HUES48 (cell line): ENCODE data around the gene POLR2A.

Source experiments
- H3K27ac ChIP-seq: one replicate; pipeline ENCODE4 v1.7.0; 2013; ENCODE audit warnings: low read depth, low read length, inconsistent platforms
- H3K27me3 ChIP-seq: 2 replicates; pipeline ENCODE4 v1.6.1; 2013; ENCODE audit warnings: mild to moderate bottlenecking, low read length; ENCODE audit not compliant: control insufficient read depth, insufficient read depth
- H3K36me3 ChIP-seq: 2 replicates; pipeline ENCODE4 v1.6.1; 2013; ENCODE audit warnings: low read length; ENCODE audit not compliant: control insufficient read depth, insufficient read depth
- H3K4me1 ChIP-seq: 2 replicates; pipeline ENCODE4 v1.6.1; 2013; ENCODE audit warnings: mild to moderate bottlenecking, low read length; ENCODE audit not compliant: control insufficient read depth, insufficient read depth
- H3K4me3 ChIP-seq: 2 replicates; pipeline ENCODE4 v1.5.1; 2013; ENCODE audit warnings: mild to moderate bottlenecking, low read depth, low read length
- H3K9ac ChIP-seq: 2 replicates; pipeline ENCODE4 v1.6.1; 2013; ENCODE audit warnings: mild to moderate bottlenecking, low read depth, low read length, moderate library complexity
- H3K9me3 ChIP-seq: 2 replicates; pipeline ENCODE4 v1.6.1; 2013; ENCODE audit warnings: low read length; ENCODE audit not compliant: control insufficient read depth, insufficient read depth

POLR2A gene

DNA sequence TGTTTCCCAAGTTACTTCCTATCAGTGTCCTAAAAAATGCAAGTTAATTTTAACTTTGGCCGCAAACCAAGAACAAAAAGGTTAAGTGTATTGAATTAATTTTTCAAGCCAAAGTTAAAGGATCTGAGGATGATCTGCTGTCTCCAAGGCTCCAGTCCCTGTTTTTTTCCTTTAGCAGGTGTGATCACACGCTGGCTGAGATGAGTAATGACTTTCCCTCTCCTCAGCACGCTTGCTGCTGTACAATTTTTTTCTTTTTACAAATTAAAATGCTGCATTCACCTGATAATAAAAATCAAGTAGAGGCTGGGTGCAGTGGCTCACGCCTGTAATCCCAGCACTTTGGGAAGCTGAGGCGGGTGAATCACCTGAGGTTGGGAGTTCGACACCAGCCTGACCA, 60.7 kb downstream of the POLR2A start:
- no peaks in the 10 kb centered on the region for H3K36me3 ChIP-seq
- H3K27ac ChIP-seq: no peak overlapping the region
- no peak overlapping the region for H3K9ac ChIP-seq
- H3K9me3 ChIP-seq: no peaks in the 10 kb centered on the region
- peaks cover 3% of the 10 kb centered on the region; the same call in 1 of the 2 replicates for H3K27me3 ChIP-seq
- H3K4me1 ChIP-seq: 0 out of 2 replicates have a peak, but pooled peaks cover 4% of the 10 kb centered on the region
- no peak overlapping the region for H3K4me3 ChIP-seq

GRCh38 chr17:7548585-7549400, 64.6 kb downstream of the POLR2A start, which contains the start of gene TNFSF12:
Gene TNFSF12 (plus strand): TSS chr17:7549058. CDS start chr17:7549154, 96 bp downstream.
- Histone ChIP-seq H3K4me1 (0 out of 2 replicates have a peak, but pooled peaks cover 4% of the 10 kb centered on the region), H3K9ac (peak within 1 kb of the TSS; percentile 59), H3K36me3 (no peaks in the 10 kb centered on the region), H3K27ac (no peak within 1 kb of the TSS), H3K4me3 (peak within 1 kb of the TSS; percentile 78), H3K27me3 (peaks cover 3% of the 10 kb centered on the region; the same call in 1 of the 2 replicates), H3K9me3 (no peaks in the 10 kb centered on the region)
